ENCODE results near the gene PAQR5. TPM values are rescaled to one million over a fixed set of nuclear protein-coding genes. Genes with fewer than 3 reads are reported as not detected.
A peak's percentile ranks its signal among the peaks of the same experiment; 100 is the strongest.
"Not testable (repeated sequence)": the region's sequence is repeated elsewhere in the genome, so short reads cannot be mapped to it uniquely, and the experiment has no call there.

The PAQR5 gene
- total RNA-seq, 2 experiments from 2014 or later = 0.19 TPM; not detected in 1

- Mint-ChIP-seq H3K36me3 (ENCODE audit: low read depth) (peaks cover 58% of the 10 kb centered on the region), H3K27me3 (ENCODE audit: low read depth) (no peaks in the 10 kb centered on the region), H3K4me3 (no peak overlapping the region), H3K27ac (no peak overlapping the region), H3K4me1 (ENCODE audit: low read depth) (no peaks in the 10 kb centered on the region), H3K9me3 (no peaks in the 10 kb centered on the region)
- intact Hi-C loops (cut with micrococcal nuclease) = no loop called here
- CTCF ChIA-PET = no interaction called here
- DNase-seq = no peak
Observed at GRCh38 chr15:69434679-69435078, 136.0 kb downstream of the PAQR5 start.

- Mint-ChIP-seq H3K4me1 (ENCODE audit: low read depth) (no peaks in the 10 kb centered on the region), H3K4me3 (no peak overlapping the region), H3K36me3 (ENCODE audit: low read depth) (peaks cover 59% of the 10 kb centered on the region), H3K27me3 (ENCODE audit: low read depth) (no peaks in the 10 kb centered on the region), H3K9me3 (no peaks in the 10 kb centered on the region), H3K27ac (no peak overlapping the region)
- intact Hi-C loops (cut with micrococcal nuclease) = no loop called here
- DNase-seq = no peak
- CTCF ChIA-PET = no interaction called here
Observed at GRCh38 chr15:69435985-69436384, 137.3 kb downstream of the PAQR5 start.

GRCh38 chr15:69436951-69437350, 138.2 kb downstream of the PAQR5 start:
- Mint-ChIP-seq H3K9me3 (no peaks in the 10 kb centered on the region), H3K27me3 (ENCODE audit: low read depth) (no peaks in the 10 kb centered on the region), H3K36me3 (ENCODE audit: low read depth) (peaks cover 55% of the 10 kb centered on the region), H3K4me1 (ENCODE audit: low read depth) (no peaks in the 10 kb centered on the region), H3K27ac (no peak overlapping the region), H3K4me3 (no peak overlapping the region)
- DNase-seq = no peak
- intact Hi-C loops (cut with micrococcal nuclease) = no loop called here
- CTCF ChIA-PET = interaction anchor here (0.6 kb wide), 1 partner anchor 675 kb away, joined by 3 read pairs; no protein-coding TSS in a partner anchor

GRCh38 chr15:69439623-69440022, 140.9 kb downstream of the PAQR5 start:
- DNase-seq = no peak
- Mint-ChIP-seq H3K36me3 (ENCODE audit: low read depth) (peaks cover 58% of the 10 kb centered on the region), H3K27me3 (ENCODE audit: low read depth) (no peaks in the 10 kb centered on the region), H3K9me3 (no peaks in the 10 kb centered on the region), H3K27ac (no peak overlapping the region), H3K4me3 (no peak overlapping the region), H3K4me1 (ENCODE audit: low read depth) (peaks cover 18% of the 10 kb centered on the region)
- intact Hi-C loops (cut with micrococcal nuclease) = no loop called here
- CTCF ChIA-PET = interaction anchor here (0.6 to 0.8 kb wide), 2 partner anchors 24 to 146 kb away, joined by 3 to 6 read pairs; no protein-coding TSS in a partner anchor

- H3K36me3 Mint-ChIP-seq (ENCODE audit: low read depth) = peaks cover 55% of the 10 kb centered on the region
- H3K27me3 Mint-ChIP-seq (ENCODE audit: low read depth) = no peaks in the 10 kb centered on the region
- H3K4me3 Mint-ChIP-seq = no peak overlapping the region
- no peaks in the 10 kb centered on the region for H3K9me3 Mint-ChIP-seq
- peaks cover 20% of the 10 kb centered on the region for H3K4me1 Mint-ChIP-seq (ENCODE audit: low read depth)
- CTCF ChIA-PET = no interaction called here
- intact Hi-C loops (cut with micrococcal nuclease) = loop anchor here (1.0 kb wide), 1 partner anchor 9 kb away; the partner anchor contains the start of gene RPLP1
- DNase-seq = no peak
- H3K27ac Mint-ChIP-seq = peak overlapping the region; percentile 27
Observed at GRCh38 chr15:69443032-69443611, 144.4 kb downstream of the PAQR5 start.

- Mint-ChIP-seq H3K27ac (no peak overlapping the region), H3K4me3 (no peak overlapping the region), H3K36me3 (ENCODE audit: low read depth) (peaks cover 46% of the 10 kb centered on the region), H3K9me3 (no peaks in the 10 kb centered on the region), H3K4me1 (ENCODE audit: low read depth) (peaks cover 20% of the 10 kb centered on the region), H3K27me3 (ENCODE audit: low read depth) (no peaks in the 10 kb centered on the region)
- intact Hi-C loops (cut with micrococcal nuclease) = no loop called here
- CTCF ChIA-PET = interaction anchor here (0.5 to 1.1 kb wide), 2 partner anchors 17 to 34 kb away, joined by 3 to 7 read pairs; no protein-coding TSS in a partner anchor
- DNase-seq = no peak
Observed at GRCh38 chr15:69444686-69445085, 146.0 kb downstream of the PAQR5 start.

- no peaks in the 10 kb centered on the region for H3K9me3 Mint-ChIP-seq
- intact Hi-C loops (cut with micrococcal nuclease) = no loop called here
- DNase-seq = no peak
- H3K4me3 Mint-ChIP-seq = no peak overlapping the region
- CTCF ChIA-PET = no interaction called here
- peaks cover 20% of the 10 kb centered on the region for H3K4me1 Mint-ChIP-seq (ENCODE audit: low read depth)
- no peak overlapping the region for H3K27ac Mint-ChIP-seq
- peaks cover 31% of the 10 kb centered on the region for H3K36me3 Mint-ChIP-seq (ENCODE audit: low read depth)
- no peaks in the 10 kb centered on the region for H3K27me3 Mint-ChIP-seq (ENCODE audit: low read depth)
Observed at GRCh38 chr15:69446953-69447352, 148.2 kb downstream of the PAQR5 start.

- peaks cover 16% of the 10 kb centered on the region for H3K4me1 Mint-ChIP-seq (ENCODE audit: low read depth)
- not testable (repeated sequence) for DNase-seq; H3K9me3 Mint-ChIP-seq; H3K27me3 Mint-ChIP-seq (ENCODE audit: low read depth); H3K4me3 Mint-ChIP-seq; H3K27ac Mint-ChIP-seq
- CTCF ChIA-PET = interaction anchor here (1.2 to 1.4 kb wide), 2 partner anchors 18 to 55 kb away, joined by 4 to 7 read pairs; no protein-coding TSS in a partner anchor
- intact Hi-C loops (cut with micrococcal nuclease) = loop anchor here (5.0 kb wide), 2 partner anchors 288 to 633 kb away; partner anchors contain the start of gene GLCE
- peaks cover 44% of the 10 kb centered on the region for H3K36me3 Mint-ChIP-seq (ENCODE audit: low read depth)
Observed at GRCh38 chr15:69450221-69450620, 151.5 kb downstream of the PAQR5 start.

GRCh38 chr15:69450968-69451695, 152.4 kb downstream of the PAQR5 start:
- Mint-ChIP-seq H3K4me1 (ENCODE audit: low read depth) (peaks cover 23% of the 10 kb centered on the region), H3K36me3 (ENCODE audit: low read depth) (peaks cover 45% of the 10 kb centered on the region), H3K27me3 (ENCODE audit: low read depth) (no peaks in the 10 kb centered on the region), H3K4me3 (peak overlapping the region; percentile 99), H3K27ac (peak overlapping the region; percentile 99), H3K9me3 (no peaks in the 10 kb centered on the region)
- no peak for DNase-seq
- intact Hi-C loops (cut with micrococcal nuclease) = loop anchor here (5.0 kb wide), 2 partner anchors 289 to 634 kb away; partner anchors contain the start of gene GLCE
- CTCF ChIA-PET = interaction anchor here (1.0 to 3.8 kb wide), 8 partner anchors 10 to 58 kb away, joined by 3 to 21 read pairs (median 4); no protein-coding TSS in a partner anchor

- CTCF ChIA-PET = interaction anchor here (1.0 to 3.8 kb wide), 8 partner anchors 10 to 59 kb away, joined by 3 to 21 read pairs (median 6); no protein-coding TSS in a partner anchor
- Mint-ChIP-seq H3K4me1 (ENCODE audit: low read depth) (peaks cover 27% of the 10 kb centered on the region), H3K9me3 (no peaks in the 10 kb centered on the region), H3K27me3 (ENCODE audit: low read depth) (no peaks in the 10 kb centered on the region), H3K36me3 (ENCODE audit: low read depth) (peaks cover 42% of the 10 kb centered on the region), H3K4me3 (peak overlapping the region; percentile 99), H3K27ac (peak overlapping the region; percentile 99)
- intact Hi-C loops (cut with micrococcal nuclease) = loop anchor here (1.0 to 5.0 kb wide), 7 partner anchors 9 to 647 kb away; partner anchors contain the start of genes GLCE and KIF23
- peak; percentile 39 for DNase-seq
Observed at GRCh38 chr15:69451951-69452691, 153.4 kb downstream of the PAQR5 start.

GRCh38 chr15:69452692-69453521, 154.2 kb downstream of the PAQR5 start, which contains the start of gene RPLP1:
TSS of gene RPLP1 (plus strand) at chr15:69452818. CDS start at chr15:69452949, 131 bp downstream.
- CTCF ChIA-PET = interaction anchor here (0.6 to 3.8 kb wide), 5 partner anchors 10 to 1016 kb away, joined by 3 to 21 read pairs (median 4); no protein-coding TSS in a partner anchor
- DNase-seq = peak; percentile 95
- H3K36me3 Mint-ChIP-seq (ENCODE audit: low read depth) = peaks cover 40% of the 10 kb centered on the region
- intact Hi-C loops (cut with micrococcal nuclease) = loop anchor here (1.0 to 5.0 kb wide), 7 partner anchors 9 to 646 kb away; partner anchors contain the start of genes GLCE and KIF23
- peak within 1 kb of the TSS; percentile 99 for H3K4me3 Mint-ChIP-seq
- peak within 1 kb of the TSS; percentile 99 for H3K27ac Mint-ChIP-seq
- no peaks in the 10 kb centered on the region for H3K27me3 Mint-ChIP-seq (ENCODE audit: low read depth)
- no peaks in the 10 kb centered on the region for H3K9me3 Mint-ChIP-seq
- H3K4me1 Mint-ChIP-seq (ENCODE audit: low read depth) = peaks cover 27% of the 10 kb centered on the region
